Islet precursor cell (in vitro differentiated cells): ENCODE data around the gene NQO1.
"Not testable (repeated sequence)": the region's sequence is repeated elsewhere in the genome, so short reads cannot be mapped to it uniquely, and the experiment has no call there.

Experiments used
- DNase-seq: peaks from one replicate; pipeline ENCODE4 v3.0.0-alpha.2; 2018

NQO1 gene

GRCh38 chr16:69726313-69727060 is at the start of gene NQO1:
Gene NQO1 (minus strand): TSS chr16:69726560. CDS start chr16:69726439, 121 bp downstream.
- DNase-seq = peak; percentile 99

- DNase-seq = no peak
Measured at GRCh38 chr16:69775563-69775962, 49.2 kb upstream of the NQO1 start.

- no peak for DNase-seq
Measured at GRCh38 chr16:69773260-69773947, 47.0 kb upstream of the NQO1 start.

- no peak for DNase-seq
Measured at GRCh38 chr16:69771651-69771967, 45.2 kb upstream of the NQO1 start.

GRCh38 chr16:69769404-69769803 is 43.0 kb upstream of the NQO1 start:
- no peak for DNase-seq

- DNase-seq = no peak
Measured at GRCh38 chr16:69768666-69769065, 42.3 kb upstream of the NQO1 start.

GRCh38 chr16:69767459-69768229 is 41.3 kb upstream of the NQO1 start:
- DNase-seq = no peak

GRCh38 chr16:69763599-69763942 is 37.2 kb upstream of the NQO1 start:
- no peak for DNase-seq

GRCh38 chr16:69762814-69763598 is 36.6 kb upstream of the NQO1 start:
- DNase-seq = no peak

GRCh38 chr16:69761983-69762813 is 35.8 kb upstream of the NQO1 start, which contains the start of gene WWP2:
Gene WWP2 (plus strand): TSS chr16:69762332. CDS start chr16:69787011, 24,679 bp downstream.
- DNase-seq = peak; percentile 92

- DNase-seq = not testable (repeated sequence)
Measured at GRCh38 chr16:69757375-69757774, 31.0 kb upstream of the NQO1 start.

- DNase-seq = no peak
Measured at GRCh38 chr16:69756705-69757104, 30.3 kb upstream of the NQO1 start.

GRCh38 chr16:69754469-69755310 is 28.3 kb upstream of the NQO1 start, which contains the start of gene NOB1:
Gene NOB1 (minus strand): TSS chr16:69754926. CDS start chr16:69754910, 16 bp downstream.
- peak; percentile 98 for DNase-seq

GRCh38 chr16:69754143-69754468 is 27.7 kb upstream of the NQO1 start:
- DNase-seq = no peak

GRCh38 chr16:69748694-69749345 is 22.5 kb upstream of the NQO1 start:
- no peak for DNase-seq

- peak; percentile 60 for DNase-seq
Measured at GRCh38 chr16:69747115-69747514, 20.8 kb upstream of the NQO1 start.

- no peak for DNase-seq
Measured at GRCh38 chr16:69745959-69746358, 19.6 kb upstream of the NQO1 start.

GRCh38 chr16:69745232-69745612 is 18.9 kb upstream of the NQO1 start:
- DNase-seq = no peak

- no peak for DNase-seq
Measured at GRCh38 chr16:69744363-69745231, 18.2 kb upstream of the NQO1 start.
